Prostate gland (tissue), 2 donors: ENCODE results near the gene E2F3. TPM values are rescaled to one million over a fixed set of nuclear protein-coding genes. Genes with fewer than 3 reads are reported as not detected.
"Not testable (repeated sequence)": the region's sequence is repeated elsewhere in the genome, so short reads cannot be mapped to it uniquely, and the experiment has no call there.

ENCODE experiments used
- DNase-seq: peaks from one replicate; pipeline ENCODE4 v3.0.0-alpha.2; 2019; ENCODE audit warnings: low spot score
- H3K27ac ChIP-seq, 2 donors: fragments of 200-600 bp; sonication (generic); 2 replicates each; pipeline ENCODE4 v1.5.1; 2017 to 2019
- H3K27me3 ChIP-seq: fragments of 200-600 bp; sonication (generic); replicated peaks from 2 replicates; pipeline ENCODE4 v1.5.1; 2019; ENCODE audit not compliant: insufficient read depth
- H3K36me3 ChIP-seq, 2 donors: fragments of 200-600 bp; sonication (generic); 1 replicate in 1 of 2; 2 replicates in 1 of 2; pipeline versions ENCODE4 v1.5.1 to v1.8.1; 2017 to 2019
- H3K4me1 ChIP-seq: fragments of 200-600 bp; sonication (generic); replicated peaks from 2 replicates; pipeline ENCODE4 v1.5.1; 2019
- H3K4me3 ChIP-seq, 2 donors: fragments of 200-600 bp; sonication (generic); 2 replicates each; pipeline ENCODE4 v1.5.1; 2017 to 2019
- H3K9me3 ChIP-seq: fragments of 200-600 bp; sonication (generic); 2 replicates; pipeline ENCODE4 v1.5.1; 2017
- POLR2A ChIP-seq: fragments of 450-650 bp; IDR thresholded peaks from one replicate; pipeline ENCODE4 v1.6.1; 2016; ENCODE audit warnings: antibody characterized with exemption, mild to moderate bottlenecking
- POLR2AphosphoS5 ChIP-seq: sonication (generic); formaldehyde crosslinking; IDR thresholded peaks from one replicate; pipeline ENCODE4 v1.6.1; 2017; ENCODE audit warnings: antibody characterized with exemption
- WGBS: methylation state at CpG from one replicate; pipeline ENCODE4 v1.1.5; 2018; 5-methylcytosine and 5-hydroxymethylcytosine counted together
- intact Hi-C: fragments of 100-400 bp; cut with DNase I; formaldehyde crosslinking; loops from one replicate; pipeline ENCODE4 v1.14.2; 2022
- total RNA-seq, 2 donors: library from RNA; depleted of rRNA; stranded (reverse); fragments of >200 nt; gene quantifications; one replicate each; pipeline ENCODE4 v1.1.0, GENCODE V29; 2016
- TF ChIP-seq, protein P1 (sequence below), 4 experiments: fragments of 200-600 bp in 2 of 4; fragments of 450-650 bp in 2 of 4; sonication (generic) in 2 of 4; IDR thresholded peaks; 1 replicate in 3 of 4; 2 replicates in 1 of 4; pipeline ENCODE4 v1.5.1; 2016 to 2019; ENCODE audit warnings: antibody characterized with exemption in 4 of 4, mild to moderate bottlenecking in 2 of 4, moderate library complexity in 2 of 4

Gene E2F3
- total RNA-seq, 2 donors from 2014 or later, result 3.7 to 5.5 TPM

DNA sequence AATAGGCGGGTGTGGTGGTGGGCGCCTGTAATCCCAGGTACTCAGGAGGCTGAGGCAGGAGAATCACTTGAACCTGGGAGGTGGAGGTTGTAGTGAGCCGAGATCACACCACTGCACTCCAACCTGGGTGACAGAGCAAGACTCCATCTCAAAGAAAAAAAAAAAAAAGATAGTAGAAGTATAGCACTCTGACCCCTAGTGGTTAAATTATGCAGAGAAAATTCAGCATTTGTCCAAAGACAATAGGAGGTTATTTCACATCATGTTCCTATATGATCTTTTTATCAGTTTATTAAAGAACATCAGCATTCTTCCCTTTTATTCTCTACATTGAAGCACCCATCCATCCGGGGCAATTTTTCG, 127.4 kb downstream of the E2F3 start:
- WGBS, result 30% methylated on average over 5 of the region's 5 CpGs
- H3K27me3 ChIP-seq, H3K4me1 ChIP-seq, H3K4me3 ChIP-seq, H3K9me3 ChIP-seq, H3K36me3 ChIP-seq, H3K27ac ChIP-seq, DNase-seq: not testable (repeated sequence)
- TF ChIP-seq, protein P1, sequence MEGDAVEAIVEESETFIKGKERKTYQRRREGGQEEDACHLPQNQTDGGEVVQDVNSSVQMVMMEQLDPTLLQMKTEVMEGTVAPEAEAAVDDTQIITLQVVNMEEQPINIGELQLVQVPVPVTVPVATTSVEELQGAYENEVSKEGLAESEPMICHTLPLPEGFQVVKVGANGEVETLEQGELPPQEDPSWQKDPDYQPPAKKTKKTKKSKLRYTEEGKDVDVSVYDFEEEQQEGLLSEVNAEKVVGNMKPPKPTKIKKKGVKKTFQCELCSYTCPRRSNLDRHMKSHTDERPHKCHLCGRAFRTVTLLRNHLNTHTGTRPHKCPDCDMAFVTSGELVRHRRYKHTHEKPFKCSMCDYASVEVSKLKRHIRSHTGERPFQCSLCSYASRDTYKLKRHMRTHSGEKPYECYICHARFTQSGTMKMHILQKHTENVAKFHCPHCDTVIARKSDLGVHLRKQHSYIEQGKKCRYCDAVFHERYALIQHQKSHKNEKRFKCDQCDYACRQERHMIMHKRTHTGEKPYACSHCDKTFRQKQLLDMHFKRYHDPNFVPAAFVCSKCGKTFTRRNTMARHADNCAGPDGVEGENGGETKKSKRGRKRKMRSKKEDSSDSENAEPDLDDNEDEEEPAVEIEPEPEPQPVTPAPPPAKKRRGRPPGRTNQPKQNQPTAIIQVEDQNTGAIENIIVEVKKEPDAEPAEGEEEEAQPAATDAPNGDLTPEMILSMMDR (IDR thresholded peaks at IDR 0.05), result peak; percentile 40 to 66 (median 54)
- intact Hi-C loops, result loop anchor here (2.0 to 5.0 kb wide), 2 partner anchors 127 to 238 kb away; partner anchors contain the start of gene E2F3

DNA sequence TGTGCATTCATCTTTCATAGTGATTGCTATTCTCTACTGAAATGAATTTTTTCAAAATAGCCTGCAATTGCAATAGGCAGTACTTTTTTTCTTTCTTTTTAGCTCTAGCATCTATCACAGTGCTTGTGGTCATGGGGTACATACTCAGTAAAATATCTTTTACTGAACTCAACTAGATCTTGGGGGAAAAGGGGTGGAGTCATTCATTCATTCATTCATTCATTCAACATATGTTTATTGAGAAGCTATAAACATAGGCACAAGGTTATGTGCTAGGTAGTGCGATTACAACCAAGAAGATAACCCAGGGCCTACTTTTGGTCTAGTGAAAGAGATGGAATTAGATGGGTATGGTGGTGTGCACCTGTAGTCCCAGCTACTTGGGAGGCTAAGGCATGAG, 131.2 kb downstream of the E2F3 start:
- no peak for TF ChIP-seq POLR2A
- TF ChIP-seq, protein P1 (IDR thresholded peaks at IDR 0.05), result no peak
- no peak for TF ChIP-seq POLR2AphosphoS5
- Histone ChIP-seq H3K27ac (no peak overlapping the region), H3K4me1 (no peaks in the 10 kb centered on the region), H3K9me3 (no peaks in the 10 kb centered on the region), H3K4me3 (no peak overlapping the region), H3K27me3 (no peaks in the 10 kb centered on the region), H3K36me3 (no peaks in the 10 kb centered on the region)
- WGBS, result 100% methylated on average over 1 of the region's 1 CpG
- no peak for DNase-seq
- intact Hi-C loops, result loop anchor here (5.0 kb wide), 1 partner anchor 441 kb away; no protein-coding TSS in a partner anchor

- intact Hi-C loops, result loop anchor here (5.0 kb wide), 1 partner anchor 442 kb away; no protein-coding TSS in a partner anchor
- H3K4me3 ChIP-seq, result peak overlapping the region; percentile 61 to 80
- no peak for TF ChIP-seq POLR2AphosphoS5
- TF ChIP-seq, protein P1 (IDR thresholded peaks at IDR 0.05), result no peak
- TF ChIP-seq POLR2A, result no peak
- no peaks in the 10 kb centered on the region for H3K9me3 ChIP-seq
- H3K27me3 ChIP-seq, result no peaks in the 10 kb centered on the region
- H3K27ac ChIP-seq, result peak overlapping the region; percentile 69 to 86
- WGBS, result 42% methylated on average over 6 of the region's 6 CpGs
- DNase-seq, result no peak
- H3K4me1 ChIP-seq, result no peaks in the 10 kb centered on the region
- no peaks in the 10 kb centered on the region for H3K36me3 ChIP-seq
These were observed 132.1 kb downstream of the E2F3 start for GRCh38 chr6:20533746-20534294.

GRCh38 chr6:20534295-20535262, 132.9 kb downstream of the E2F3 start, which contains the start of gene CDKAL1:
Gene CDKAL1 (plus strand): TSS chr6:20534457. CDS start chr6:20546351, 11,894 bp downstream.
- intact Hi-C loops, result loop anchor here (5.0 kb wide), 1 partner anchor 442 kb away; no protein-coding TSS in a partner anchor
- no peaks in the 10 kb centered on the region for H3K4me1 ChIP-seq

More at GRCh38 chr6:20534295-20535262, 132.9 kb downstream of the E2F3 start, which contains the start of gene CDKAL1:
- peak within 1 kb of the TSS; percentile 69 to 86 for H3K27ac ChIP-seq
- no peaks in the 10 kb centered on the region for H3K9me3 ChIP-seq
- TF ChIP-seq POLR2AphosphoS5 (peak; percentile 98), POLR2A (no peak)
- TF ChIP-seq, protein P1 (IDR thresholded peaks at IDR 0.05), result peak in 1 of 4 experiments; percentile 22
- H3K4me3 ChIP-seq, result peak within 1 kb of the TSS; percentile 61 to 80
- under 1% methylated on average over 31 of the region's 31 CpGs for WGBS
- H3K36me3 ChIP-seq, result no peaks in the 10 kb centered on the region
- no peaks in the 10 kb centered on the region for H3K27me3 ChIP-seq
- DNase-seq, result peak; percentile 87
